CD14-positive monocyte (primary cell): ENCODE measurements around the gene HTT-AS. TPM values are rescaled to one million over a fixed set of nuclear protein-coding genes. Genes with fewer than 3 reads are reported as not detected.

Experiments used
- DNase-seq, 3 donors: peaks; one replicate each; pipeline ENCODE4 v3.0.0-alpha.2; 2011 to 2022
- H2AFZ ChIP-seq: 2 replicates; pipeline ENCODE4 v1.6.0; 2012; ENCODE audit warnings: mild to moderate bottlenecking, low read depth, low read length, inconsistent platforms; ENCODE audit not compliant: insufficient read depth, poor library complexity, severe bottlenecking
- H3K27ac ChIP-seq, 2 donors: 1 replicate in 1 of 2; 2 replicates in 1 of 2; pipeline ENCODE4 v1.5.1; 2012 to 2013; ENCODE audit warnings: low read length in 2 of 2, control low read depth in 1 of 2, inconsistent platforms in 1 of 2, low read depth in 1 of 2, mild to moderate bottlenecking in 1 of 2
- H3K27me3 ChIP-seq, 2 donors: one replicate each; pipeline versions ENCODE4 v1.6.0 to v1.6.1; 2011 to 2013; ENCODE audit warnings: low read length in 2 of 2; ENCODE audit not compliant: control insufficient read depth in 2 of 2, insufficient read depth in 2 of 2
- H3K36me3 ChIP-seq, 2 donors: replicated peaks in 1 of 2; 1 replicate in 1 of 2; 2 replicates in 1 of 2; pipeline versions ENCODE4 v1.5.1 to v1.6.1; 2012 to 2013; ENCODE audit warnings: low read length in 2 of 2, control low read depth in 1 of 2, inconsistent platforms in 1 of 2, mild to moderate bottlenecking in 1 of 2; ENCODE audit not compliant: insufficient read depth in 2 of 2, control insufficient read depth in 1 of 2
- H3K4me1 ChIP-seq, 2 donors: 1 replicate in 1 of 2; 2 replicates in 1 of 2; pipeline versions ENCODE4 v1.5.1 to v1.6.1; 2012 to 2013; ENCODE audit warnings: low read length in 2 of 2, control low read depth in 1 of 2, inconsistent platforms in 1 of 2, mild to moderate bottlenecking in 1 of 2, moderate library complexity in 1 of 2; ENCODE audit not compliant: insufficient read depth in 2 of 2, control insufficient read depth in 1 of 2
- H3K4me2 ChIP-seq: replicated peaks from 2 replicates; pipeline ENCODE3; 2012; ENCODE audit warnings: low read length, moderate library complexity, mild to moderate bottlenecking; ENCODE audit not compliant: poor library complexity, severe bottlenecking; ENCODE audit errors: extremely low read depth
- H3K4me3 ChIP-seq, 3 experiments: fragments of 200-600 bp in 1 of 3; sonication (generic) in 1 of 3; replicated peaks in 1 of 3; 1 replicate in 2 of 3; 2 replicates in 1 of 3; pipeline ENCODE4 v1.5.1; 2011 to 2013; ENCODE audit warnings: low read length in 3 of 3, mild to moderate bottlenecking in 3 of 3, control low read depth in 2 of 3, low read depth in 2 of 3, inconsistent platforms in 1 of 3, moderate library complexity in 1 of 3
- H3K79me2 ChIP-seq: 2 replicates; pipeline ENCODE4 v1.6.0; 2012; ENCODE audit warnings: mild to moderate bottlenecking, control low read depth, inconsistent platforms, low read length, moderate library complexity; ENCODE audit not compliant: insufficient read depth
- H3K9ac ChIP-seq: 2 replicates; pipeline ENCODE4 v1.6.0; 2017; ENCODE audit warnings: low read length, mild to moderate bottlenecking; ENCODE audit not compliant: insufficient read depth, poor library complexity, severe bottlenecking
- H3K9me3 ChIP-seq, 2 donors: replicated peaks in 1 of 2; 1 replicate in 1 of 2; 2 replicates in 1 of 2; pipeline versions ENCODE4 v1.5.1 to v1.6.1; 2012 to 2013; ENCODE audit warnings: low read length in 2 of 2, control low read depth in 1 of 2; ENCODE audit not compliant: control insufficient read depth in 1 of 2, insufficient read depth in 1 of 2
- H4K20me1 ChIP-seq: 2 replicates; pipeline ENCODE4 v1.6.0; 2012; ENCODE audit warnings: mild to moderate bottlenecking, low read length, control low read depth, moderate library complexity; ENCODE audit not compliant: insufficient read depth
- H3K27ac Mint-ChIP-seq, 7 donors: one replicate each; pipeline ENCODE4 v1.8.0; 2020; ENCODE audit warnings: mild to moderate bottlenecking in 7 of 7, mixed read lengths in 7 of 7, moderate library complexity in 6 of 7, inconsistent platforms in 2 of 7
- H3K27me3 Mint-ChIP-seq, 3 donors: one replicate each; pipeline ENCODE4 v1.8.0; 2021 to 2022; ENCODE audit warnings: low read depth in 3 of 3, mild to moderate bottlenecking in 3 of 3, mixed read lengths in 3 of 3, moderate library complexity in 3 of 3, inconsistent platforms in 1 of 3
- H3K36me3 Mint-ChIP-seq, 2 donors: one replicate each; pipeline ENCODE4 v1.8.0; 2020; ENCODE audit warnings: mixed read lengths in 2 of 2, inconsistent platforms in 1 of 2, mild to moderate bottlenecking in 1 of 2
- H3K4me1 Mint-ChIP-seq: one replicate; pipeline ENCODE4 v1.8.0; 2020; ENCODE audit warnings: mild to moderate bottlenecking, mixed read lengths
- H3K4me3 Mint-ChIP-seq, 2 donors: one replicate each; pipeline ENCODE4 v1.8.0; 2020; ENCODE audit warnings: mild to moderate bottlenecking in 2 of 2, mixed read lengths in 2 of 2, moderate library complexity in 1 of 2
- H3K9me3 Mint-ChIP-seq, 7 donors: one replicate each; pipeline ENCODE4 v1.8.0; 2020 to 2022; ENCODE audit warnings: mixed read lengths in 7 of 7, mild to moderate bottlenecking in 6 of 7, moderate library complexity in 6 of 7, inconsistent platforms in 2 of 7
- CTCF ChIP-seq: fragments of 200-600 bp; IDR thresholded peaks from one replicate; pipeline ENCODE4 v1.8.0; 2022; ENCODE audit warnings: antibody characterized with exemption, mild to moderate bottlenecking
- WGBS: methylation state at CpG from one replicate; pipeline ENCODE4 v1.1.5; 2013; ENCODE audit warnings: missing lambda C conversion rate; ENCODE audit not compliant: insufficient coverage; 5-methylcytosine and 5-hydroxymethylcytosine counted together
- intact Hi-C, 2 donors: fragments of 100-400 bp; cut with micrococcal nuclease; formaldehyde crosslinking; loops; one replicate each; pipeline versions ENCODE4 v1.15.0 to v1.15.1; 2023
- polyA plus RNA-seq, 3 donors: library from polyadenylated mRNA; depleted of rRNA in 1 of 3; unstranded in 2 of 3; stranded (reverse) in 1 of 3; fragments of 300-500 nt in 2 of 3; fragments of >200 nt in 1 of 3; fragmentation: Illumina TruSeq in 2 of 3; gene quantifications; 1 replicate in 2 of 3; 2 replicates in 1 of 3; pipeline ENCODE4 v1.2.3, GENCODE V29; 2012 to 2021

HTT-AS gene
- polyA plus RNA-seq, 3 donors, result not detected

GRCh38 chr4:3041192-3042142 is 32.9 kb downstream of the HTT-AS start:
- Mint-ChIP-seq H3K36me3 (no peaks in the 10 kb centered on the region), H3K4me1 (peaks cover 58% of the 10 kb centered on the region), H3K4me3 (peak overlapping the region; percentile 84 to 91), H3K9me3 (peaks cover 0 to 5% (median 3%) of the 10 kb centered on the region in 7 donors), H3K27me3 (peaks cover 8 to 37% (median 18%) of the 10 kb centered on the region in 3 donors), H3K27ac (peak overlapping the region; percentile 84 to 95 (median 91))
- WGBS, result 11% methylated on average over 49 of the region's 57 CpGs
- peak; percentile 93 to 94 (median 94) for DNase-seq
- Histone ChIP-seq H4K20me1 (no peaks in the 10 kb centered on the region), H3K27me3 (peaks cover 0 to 3% of the 10 kb centered on the region in 2 donors), H3K36me3 (no peaks in the 10 kb centered on the region), H3K4me2 (peak overlapping the region; percentile 80), H3K79me2 (peaks cover 13% of the 10 kb centered on the region), H3K9ac (peak overlapping the region; percentile 91), H3K4me1 (peaks cover 52 to 73% of the 10 kb centered on the region in 2 donors), H3K4me3 (peak overlapping the region; percentile 35 to 77 (median 58)), H2AFZ (peak overlapping the region; percentile 67), H3K27ac (peak overlapping the region; percentile 60 to 98), H3K9me3 (peaks cover 0 to 5% of the 10 kb centered on the region in 2 donors)
- TF ChIP-seq CTCF, result no peak
- intact Hi-C loops, result no loop called here

- Mint-ChIP-seq H3K4me1 (peaks cover 50% of the 10 kb centered on the region), H3K27me3 (peaks cover 8 to 41% (median 18%) of the 10 kb centered on the region in 3 donors), H3K36me3 (no peaks in the 10 kb centered on the region), H3K4me3 (peak overlapping the region; percentile 84 to 91), H3K9me3 (peaks cover 0 to 4% (median under 1%) of the 10 kb centered on the region in 7 donors), H3K27ac (peak overlapping the region in 6 of 7 donors; percentile 58 to 95 (median 90))
- H3K27ac ChIP-seq, result peak overlapping the region in 1 of 2 donors; percentile 98
- H3K9me3 ChIP-seq, result peaks cover 0 to 2% of the 10 kb centered on the region in 2 donors
- H4K20me1 ChIP-seq, result no peaks in the 10 kb centered on the region
- peaks cover 0 to 3% of the 10 kb centered on the region in 2 donors for H3K27me3 ChIP-seq
- intact Hi-C loops, result no loop called here
- DNase-seq, result peak; percentile 10 to 27 (median 19)
- H3K36me3 ChIP-seq, result no peaks in the 10 kb centered on the region
- peak overlapping the region; percentile 35 to 77 (median 58) for H3K4me3 ChIP-seq
- TF ChIP-seq CTCF, result no peak
- WGBS, result 68% methylated on average over 17 of the region's 28 CpGs
- H3K79me2 ChIP-seq, result peaks cover 13% of the 10 kb centered on the region
- H2AFZ ChIP-seq, result peak overlapping the region; percentile 67
- peak overlapping the region; percentile 91 for H3K9ac ChIP-seq
- peaks cover 44 to 64% of the 10 kb centered on the region in 2 donors for H3K4me1 ChIP-seq
- H3K4me2 ChIP-seq, result peak overlapping the region; percentile 80
These were observed 33.7 kb downstream of the HTT-AS start for GRCh38 chr4:3040452-3041191.
